GM12892 (cell line): ENCODE results near the gene ACVR1B.

Experiments
- POLR2A ChIP-seq: IDR thresholded peaks from 2 replicates; pipeline ENCODE4 v1.6.1; 2011; ENCODE audit warnings: low read depth, low read length, control low read depth
- POLR2AphosphoS5 ChIP-seq: IDR thresholded peaks from 2 replicates; pipeline ENCODE4 v1.6.1; 2011; ENCODE audit warnings: low read depth, low read length, control low read depth
- TAF1 ChIP-seq: IDR thresholded peaks from 2 replicates; pipeline ENCODE4 v1.6.1; 2011; ENCODE audit warnings: low read depth, mild to moderate bottlenecking, control low read depth, low read length, borderline replicate concordance

DNA sequence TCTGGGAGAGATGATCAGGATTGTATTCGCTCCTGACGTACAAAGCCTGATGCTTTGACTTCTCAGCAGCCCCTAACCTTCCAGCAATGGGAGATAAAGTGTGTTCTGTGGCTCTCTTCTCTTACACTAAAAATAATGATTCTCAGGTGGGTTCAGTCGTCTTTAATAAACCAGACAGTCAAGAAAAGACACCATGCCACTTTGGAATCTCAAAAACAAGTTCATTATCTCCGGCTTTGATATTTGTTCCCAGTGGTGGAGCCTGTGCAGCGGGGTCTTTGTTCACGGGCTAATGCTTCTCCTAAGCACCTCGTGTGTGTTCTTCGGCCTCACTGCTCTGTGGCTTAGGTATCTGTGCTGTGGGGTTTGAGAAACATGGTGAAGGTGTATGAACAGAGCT is 1.6 kb downstream of the ACVR1B start:
- TF ChIP-seq POLR2A = no peak
- TF ChIP-seq POLR2AphosphoS5 = no peak
- TF ChIP-seq TAF1 = no peak
